ENCODE results near the gene KDM4B. TPM values are rescaled to one million over a fixed set of nuclear protein-coding genes. Genes with fewer than 3 reads are reported as not detected.
"Not testable (repeated sequence)": the region's sequence is repeated elsewhere in the genome, so short reads cannot be mapped to it uniquely, and the experiment has no call there.

KDM4B gene
- polyA plus RNA-seq, 4 donors, result 18.5 to 31.9 (median 28.6) TPM

GRCh38 chr19:5155586-5156210, 186.8 kb downstream of the KDM4B start:
- DNase-seq (ENCODE audit: low read depth in 4 of 4, low spot score in 2 of 4), result no peak

DNA sequence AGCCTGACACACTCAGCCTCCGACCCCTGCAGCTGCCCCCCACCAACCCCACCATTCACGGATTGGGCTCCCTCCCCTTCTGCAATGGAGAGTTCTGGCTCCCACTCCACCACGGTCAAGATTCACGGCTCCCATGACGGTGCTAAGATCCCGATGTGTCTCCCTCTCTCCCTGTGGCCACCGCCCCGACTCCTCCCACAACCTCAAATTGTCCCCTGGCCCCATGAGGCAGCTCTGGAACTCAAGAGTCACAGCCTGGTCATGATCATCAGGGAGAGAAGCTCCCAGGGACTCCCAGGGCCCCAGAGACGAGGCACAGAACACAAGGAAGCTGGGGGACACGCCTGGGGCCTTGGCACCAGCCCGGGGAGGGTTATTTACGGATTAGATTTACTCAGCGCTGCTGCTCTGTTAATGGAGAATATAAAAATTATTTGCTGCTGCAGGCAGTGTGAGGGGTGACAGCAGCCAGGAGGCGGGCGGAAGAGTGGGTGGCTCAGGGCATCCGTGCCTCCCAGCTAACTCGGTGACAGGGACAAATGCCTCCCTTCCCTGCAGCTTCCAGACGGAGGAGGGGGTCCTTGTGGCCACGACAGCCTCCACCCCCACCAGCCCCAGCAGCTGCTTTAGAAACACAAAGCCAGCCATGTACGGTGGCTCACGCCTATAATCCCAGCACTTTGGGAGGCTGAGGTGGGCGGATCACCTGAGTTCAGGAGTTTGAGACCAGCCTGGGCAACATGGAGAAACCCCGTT, 187.5 kb downstream of the KDM4B start:
- no peak for DNase-seq (ENCODE audit: low read depth in 4 of 4, low spot score in 2 of 4)

DNA sequence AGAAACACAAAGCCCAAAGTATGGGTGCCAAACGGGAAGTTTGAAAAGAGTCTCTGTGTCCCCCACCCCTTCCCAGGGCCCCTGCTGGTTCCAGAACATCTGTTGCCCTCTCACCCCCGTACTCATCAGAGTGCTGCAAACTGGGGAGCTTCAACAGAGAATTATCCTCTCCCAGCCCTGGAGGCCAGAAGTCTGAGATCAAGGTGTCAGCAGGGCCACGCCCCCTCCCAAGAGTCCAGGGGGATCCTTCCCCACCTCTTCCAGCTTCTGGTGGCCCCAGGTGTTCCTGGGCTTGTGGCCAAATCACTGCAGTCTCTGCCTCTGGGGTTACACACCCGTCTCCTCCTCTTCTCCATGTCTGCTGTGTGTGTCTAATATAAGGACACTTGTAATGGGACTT, 188.3 kb downstream of the KDM4B start:
- no peak for DNase-seq (ENCODE audit: low read depth in 4 of 4, low spot score in 2 of 4)

- not testable (repeated sequence) for DNase-seq (ENCODE audit: low read depth in 4 of 4, low spot score in 2 of 4)
These were observed 189.7 kb downstream of the KDM4B start for GRCh38 chr19:5158549-5159134.

DNA sequence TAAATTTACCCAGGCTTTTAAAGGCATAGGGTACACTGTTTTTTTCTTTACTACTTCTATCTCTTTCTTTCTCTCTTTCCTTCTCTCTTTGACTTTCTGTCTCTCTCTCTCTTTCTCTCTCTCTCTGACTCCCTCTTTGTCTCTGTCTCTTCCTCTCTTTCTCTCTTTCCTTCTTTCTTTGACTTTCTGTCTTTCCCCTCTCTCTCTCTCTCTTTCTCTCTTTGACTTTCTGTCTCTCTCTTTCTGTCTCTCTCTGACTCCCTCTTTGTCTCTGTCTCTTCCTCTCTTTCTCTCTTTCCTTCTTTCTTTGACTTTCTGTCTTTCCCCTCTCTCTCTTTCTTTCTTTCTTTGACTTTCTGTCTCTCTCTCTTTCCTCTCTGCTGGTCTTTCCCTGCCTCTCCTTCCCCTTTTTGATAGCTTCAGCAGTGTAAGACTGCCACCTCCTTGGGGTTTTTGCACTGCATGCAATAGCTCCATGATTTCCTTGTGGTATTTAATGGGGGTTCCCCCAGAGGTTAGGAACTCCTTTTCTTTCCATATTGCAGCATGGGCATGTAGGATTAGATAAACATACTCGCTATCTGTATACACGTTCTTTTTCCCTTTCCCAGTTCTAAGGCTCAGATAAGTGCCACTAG, 191.4 kb downstream of the KDM4B start:
- not testable (repeated sequence) for DNase-seq (ENCODE audit: low read depth in 4 of 4, low spot score in 2 of 4)

GRCh38 chr19:5164845-5165696, 196.2 kb downstream of the KDM4B start:
- not testable (repeated sequence) for DNase-seq (ENCODE audit: low read depth in 4 of 4, low spot score in 2 of 4)

- DNase-seq (ENCODE audit: low read depth in 4 of 4, low spot score in 2 of 4), result no peak
These were observed 196.7 kb downstream of the KDM4B start for GRCh38 chr19:5165697-5166019.

GRCh38 chr19:5166262-5166661, 197.3 kb downstream of the KDM4B start:
- no peak for DNase-seq (ENCODE audit: low read depth in 4 of 4, low spot score in 2 of 4)

GRCh38 chr19:5170329-5170745, 201.4 kb downstream of the KDM4B start:
- DNase-seq (ENCODE audit: low read depth in 4 of 4, low spot score in 2 of 4), result no peak

- no peak for DNase-seq (ENCODE audit: low read depth in 4 of 4, low spot score in 2 of 4)
These were observed 202.8 kb downstream of the KDM4B start for GRCh38 chr19:5171711-5172110.

DNA sequence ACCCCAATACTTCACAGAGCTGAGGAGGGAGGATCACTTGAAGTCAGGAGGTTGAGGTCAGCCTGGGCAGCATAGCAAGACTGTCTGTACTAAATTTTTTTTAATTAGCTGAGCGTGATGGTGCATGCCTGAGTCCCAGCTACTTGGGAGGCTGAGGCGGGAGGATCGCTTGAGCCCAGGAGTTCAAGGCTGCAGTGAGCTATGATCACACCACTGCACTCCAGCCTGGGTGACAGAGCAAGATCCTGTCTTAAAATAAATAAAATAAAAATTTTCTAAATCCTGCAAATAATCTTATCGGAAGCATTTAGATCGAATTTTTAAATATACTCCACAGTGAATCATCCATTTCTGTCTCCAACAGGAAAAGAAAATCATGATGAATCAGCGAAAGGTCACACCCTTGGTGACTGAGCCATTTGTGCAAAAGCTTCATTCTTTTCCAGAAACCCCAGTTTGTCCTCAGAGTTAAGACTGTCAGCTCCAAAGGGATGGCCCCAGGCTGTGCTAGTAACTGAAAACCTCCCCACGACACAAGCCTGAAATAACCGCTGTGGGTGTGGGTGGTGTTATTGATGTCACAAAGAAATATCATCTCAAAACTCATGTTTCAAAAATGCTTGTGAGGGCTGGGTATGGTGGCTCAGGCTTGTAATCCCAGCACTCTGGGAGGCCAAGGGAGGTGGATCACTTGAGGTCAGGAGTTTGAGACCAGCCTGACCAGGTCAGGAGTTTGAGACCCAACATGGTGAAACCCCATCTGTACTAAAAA, 204.1 kb downstream of the KDM4B start:
- DNase-seq (ENCODE audit: low read depth in 4 of 4, low spot score in 2 of 4), result no peak

GRCh38 chr19:5173993-5174392, 205.1 kb downstream of the KDM4B start:
- no peak for DNase-seq (ENCODE audit: low read depth in 4 of 4, low spot score in 2 of 4)

GRCh38 chr19:5177745-5178450, 209.0 kb downstream of the KDM4B start:
- no peak for DNase-seq (ENCODE audit: low read depth in 4 of 4, low spot score in 2 of 4)

- DNase-seq (ENCODE audit: low read depth in 4 of 4, low spot score in 2 of 4), result no peak
These were observed 209.9 kb downstream of the KDM4B start for GRCh38 chr19:5178841-5179240.

GRCh38 chr19:5179256-5179655, 210.3 kb downstream of the KDM4B start:
- no peak for DNase-seq (ENCODE audit: low read depth in 4 of 4, low spot score in 2 of 4)

DNA sequence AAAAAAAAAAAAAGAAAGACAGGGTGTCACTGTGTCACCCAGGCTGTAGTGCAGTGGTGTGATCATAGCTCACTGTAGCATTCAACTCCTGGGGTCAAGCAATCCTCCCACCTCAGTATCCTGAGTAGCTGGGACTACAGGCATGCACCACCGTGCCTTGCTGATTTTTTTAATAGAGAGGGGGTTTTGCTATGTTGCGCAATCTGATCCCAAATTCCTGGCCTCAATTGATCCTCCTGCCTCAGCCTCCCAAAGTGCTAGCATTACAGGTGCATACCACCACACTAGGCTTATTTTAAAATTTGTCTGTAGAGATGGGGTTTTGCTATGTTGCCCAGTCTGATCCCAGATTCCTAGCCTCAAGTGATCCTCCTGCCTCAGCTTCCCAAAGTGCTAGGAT, 212.4 kb downstream of the KDM4B start:
- DNase-seq (ENCODE audit: low read depth in 4 of 4, low spot score in 2 of 4), result no peak

GRCh38 chr19:5182751-5183150, 213.8 kb downstream of the KDM4B start:
- DNase-seq (ENCODE audit: low read depth in 4 of 4, low spot score in 2 of 4), result no peak

DNA sequence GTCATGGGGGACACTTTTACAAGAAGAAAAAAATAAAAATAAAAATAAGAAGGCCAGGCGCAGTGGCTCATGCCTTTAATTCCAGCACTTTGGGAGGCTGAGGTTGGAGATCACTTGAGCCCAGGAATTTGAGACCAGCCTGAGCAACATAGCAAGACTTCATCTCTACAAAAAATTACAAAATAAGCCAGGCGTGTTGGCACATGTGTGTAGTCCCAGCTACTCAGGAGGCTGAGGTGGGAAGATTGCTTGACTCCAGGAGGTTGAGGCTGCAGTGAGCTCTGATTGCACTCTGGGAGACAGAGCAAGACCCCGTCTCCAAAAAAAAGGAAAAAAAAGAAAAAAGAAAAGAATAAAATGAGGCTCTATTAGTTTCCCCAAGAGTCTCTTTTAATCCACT, 214.7 kb downstream of the KDM4B start:
- DNase-seq (ENCODE audit: low read depth in 4 of 4, low spot score in 2 of 4), result no peak

- no peak for DNase-seq (ENCODE audit: low read depth in 4 of 4, low spot score in 2 of 4)
These were observed 216.0 kb downstream of the KDM4B start for GRCh38 chr19:5184930-5185329.
